NB4 (cell line): ENCODE measurements around the gene PRICKLE2.

ENCODE experiments used
- CTCF ChIP-seq: IDR thresholded peaks from one replicate; pipeline ENCODE4 v1.5.1; 2012; ENCODE audit warnings: low read depth, low read length
- MAX ChIP-seq: IDR thresholded peaks from 2 replicates; pipeline ENCODE4 v1.6.1; 2011; ENCODE audit warnings: low read depth, low read length
- MYC ChIP-seq: IDR thresholded peaks from 2 replicates; pipeline ENCODE4 v1.6.1; 2011; ENCODE audit warnings: low read depth, low read length
- POLR2A ChIP-seq: IDR thresholded peaks from 2 replicates; pipeline ENCODE4 v1.6.1; 2011; ENCODE audit warnings: mild to moderate bottlenecking; ENCODE audit not compliant: insufficient read length; ENCODE audit errors: extremely low read depth

GRCh38 chr3:64108231-64108630 lies 117.0 kb downstream of the PRICKLE2 start:
- TF ChIP-seq POLR2A (no peak), CTCF (no peak), MAX (no peak), MYC (no peak)
